HG03196 (cell line): ENCODE results near the gene FLT1.

Experiments used
- ATAC-seq: cut with Tn5 transposase; IDR thresholded peaks from one replicate; pipeline ENCODE4 v1.9.1; 2021; ENCODE audit not compliant: unreplicated experiment

FLT1 gene

DNA sequence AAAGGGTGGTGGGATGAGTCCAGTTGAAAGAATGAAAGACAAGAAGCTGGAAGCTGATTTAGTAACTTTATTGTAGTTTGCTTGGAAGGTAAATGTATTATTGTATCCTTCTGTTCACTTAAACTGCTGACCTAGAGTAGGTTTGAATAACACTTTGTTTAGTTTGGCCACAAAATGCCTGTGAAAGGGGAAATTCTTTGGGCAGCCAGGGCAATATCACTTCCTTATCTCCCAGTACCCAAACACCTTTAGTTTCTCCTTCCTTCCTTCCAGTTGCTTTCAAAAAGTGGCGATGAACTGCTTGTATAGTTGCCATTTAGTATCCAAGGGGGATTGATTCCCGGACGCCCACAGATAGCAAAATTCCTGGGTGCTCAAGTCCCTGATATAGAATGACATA is 236.5 kb downstream of the FLT1 start:
- no peak for ATAC-seq

GRCh38 chr13:28257305-28257704 is 237.6 kb downstream of the FLT1 start:
- ATAC-seq, result no peak

- ATAC-seq, result no peak
These were observed 242.4 kb downstream of the FLT1 start for GRCh38 chr13:28252547-28252946.

- ATAC-seq, result no peak
These were observed 243.5 kb downstream of the FLT1 start for GRCh38 chr13:28251466-28251865.

DNA sequence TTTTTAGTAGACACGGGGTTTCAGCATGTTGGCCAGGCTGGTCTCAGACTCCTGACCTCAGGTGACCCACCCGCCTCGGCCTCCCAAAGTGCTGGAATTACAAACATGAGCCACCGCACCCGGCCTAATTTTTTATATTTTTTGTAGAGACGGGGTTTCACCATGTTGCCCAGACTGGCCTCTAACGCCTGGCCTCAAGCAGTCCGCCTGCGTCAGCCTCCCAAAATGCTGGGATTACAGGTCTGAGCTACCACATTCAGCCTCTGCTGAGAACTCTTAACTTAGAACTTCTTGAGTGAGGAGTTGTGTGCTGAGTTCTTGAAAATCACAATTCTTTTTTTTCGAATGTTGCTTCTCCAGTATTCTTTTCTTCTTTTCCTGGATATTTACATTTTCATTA is 244.4 kb downstream of the FLT1 start:
- ATAC-seq, result no peak
